Measurements from ENCODE around the gene GFI1B. TPM values are rescaled to one million over a fixed set of nuclear protein-coding genes. Genes with fewer than 3 reads are reported as not detected.

GFI1B gene
- total RNA-seq, 1 donor from 2014 or later = not detected

DNA sequence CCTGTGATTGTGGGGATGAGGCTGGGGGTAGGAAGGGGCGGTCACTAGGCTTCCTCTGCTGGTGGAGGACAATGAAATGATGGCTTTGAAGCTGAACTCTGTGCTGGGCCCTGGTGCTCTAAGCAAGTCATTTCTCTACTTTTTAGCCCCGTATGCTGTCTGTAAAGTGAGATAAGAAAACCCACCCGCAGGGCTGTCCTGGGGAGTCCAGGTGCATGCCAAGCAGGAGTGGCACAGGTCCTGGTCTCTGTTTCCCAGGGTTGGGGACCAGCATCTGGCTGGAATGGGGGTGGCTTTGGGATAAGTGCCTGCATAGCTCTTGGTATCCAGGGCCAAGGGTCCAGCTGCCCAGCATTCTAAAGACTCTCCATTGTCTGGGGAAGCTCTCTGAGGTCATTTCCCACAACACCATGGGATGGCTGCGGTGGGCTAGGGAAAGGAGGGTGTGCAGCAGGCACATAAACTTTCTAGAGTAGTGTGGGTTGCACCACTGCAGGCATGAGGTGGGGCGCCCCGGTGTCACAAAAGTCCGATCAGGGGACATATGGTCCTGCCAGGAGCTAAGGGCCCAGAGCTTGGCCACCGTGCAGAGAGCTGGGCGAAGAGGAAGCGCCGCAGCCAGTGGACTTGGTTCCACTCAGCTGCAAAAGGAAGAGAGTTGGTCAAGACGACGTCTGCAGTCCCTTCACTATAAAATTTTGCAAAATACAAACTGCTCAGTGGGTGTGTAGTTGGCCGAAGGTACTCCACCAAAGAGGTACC is 26.7 kb downstream of the GFI1B start:
- Mint-ChIP-seq H3K27ac (ENCODE audit: unreplicated experiment) (no peak overlapping the region), H3K4me3 (ENCODE audit: unreplicated experiment) (no peak overlapping the region), H3K36me3 (ENCODE audit: low read depth, unreplicated experiment) (no peaks in the 10 kb centered on the region), H3K27me3 (ENCODE audit: low read depth, unreplicated experiment) (peaks cover 47% of the 10 kb centered on the region), H3K9me3 (ENCODE audit: unreplicated experiment) (peaks cover 4% of the 10 kb centered on the region), H3K4me1 (ENCODE audit: low read depth, unreplicated experiment) (peaks cover 2% of the 10 kb centered on the region)
- H3K27ac ChIP-seq (ENCODE audit: low read depth, low read length) = no peak overlapping the region
- H3K9ac ChIP-seq (ENCODE audit: low read length) = no peak overlapping the region
- TF ChIP-seq, protein P1, sequence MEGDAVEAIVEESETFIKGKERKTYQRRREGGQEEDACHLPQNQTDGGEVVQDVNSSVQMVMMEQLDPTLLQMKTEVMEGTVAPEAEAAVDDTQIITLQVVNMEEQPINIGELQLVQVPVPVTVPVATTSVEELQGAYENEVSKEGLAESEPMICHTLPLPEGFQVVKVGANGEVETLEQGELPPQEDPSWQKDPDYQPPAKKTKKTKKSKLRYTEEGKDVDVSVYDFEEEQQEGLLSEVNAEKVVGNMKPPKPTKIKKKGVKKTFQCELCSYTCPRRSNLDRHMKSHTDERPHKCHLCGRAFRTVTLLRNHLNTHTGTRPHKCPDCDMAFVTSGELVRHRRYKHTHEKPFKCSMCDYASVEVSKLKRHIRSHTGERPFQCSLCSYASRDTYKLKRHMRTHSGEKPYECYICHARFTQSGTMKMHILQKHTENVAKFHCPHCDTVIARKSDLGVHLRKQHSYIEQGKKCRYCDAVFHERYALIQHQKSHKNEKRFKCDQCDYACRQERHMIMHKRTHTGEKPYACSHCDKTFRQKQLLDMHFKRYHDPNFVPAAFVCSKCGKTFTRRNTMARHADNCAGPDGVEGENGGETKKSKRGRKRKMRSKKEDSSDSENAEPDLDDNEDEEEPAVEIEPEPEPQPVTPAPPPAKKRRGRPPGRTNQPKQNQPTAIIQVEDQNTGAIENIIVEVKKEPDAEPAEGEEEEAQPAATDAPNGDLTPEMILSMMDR (IDR thresholded peaks at IDR 0.05; ENCODE audit: insufficient read depth, low read depth, low read length) = no peak
- TF ChIP-seq EZH2 (IDR thresholded peaks at IDR 0.05; ENCODE audit: insufficient read depth, low read length) = no peak
- peaks cover 3% of the 10 kb centered on the region for H3K9me3 ChIP-seq (ENCODE audit: insufficient read depth, low read depth, low read length)
- DNase-seq (ENCODE audit: low read depth) (no peak), FAIRE-seq (no peak)
- H3K4me1 ChIP-seq (ENCODE audit: insufficient read depth, low read length) = no peaks in the 10 kb centered on the region
- no peaks in the 10 kb centered on the region for H3K79me2 ChIP-seq (ENCODE audit: insufficient read depth, low read length)
- H3K4me3 ChIP-seq (ENCODE audit: insufficient read depth, low read depth, low read length) = no peak overlapping the region
- peaks cover 12% of the 10 kb centered on the region for H3K27me3 ChIP-seq (ENCODE audit: insufficient read depth, low read length)
- H2AFZ ChIP-seq (ENCODE audit: low read depth, low read length) = no peak overlapping the region
- H3K36me3 ChIP-seq (ENCODE audit: insufficient read depth, low read length) = no peaks in the 10 kb centered on the region
- no peak overlapping the region for H3K4me2 ChIP-seq (ENCODE audit: low read length)
- no peaks in the 10 kb centered on the region for H4K20me1 ChIP-seq (ENCODE audit: insufficient read depth, low read length)

DNA sequence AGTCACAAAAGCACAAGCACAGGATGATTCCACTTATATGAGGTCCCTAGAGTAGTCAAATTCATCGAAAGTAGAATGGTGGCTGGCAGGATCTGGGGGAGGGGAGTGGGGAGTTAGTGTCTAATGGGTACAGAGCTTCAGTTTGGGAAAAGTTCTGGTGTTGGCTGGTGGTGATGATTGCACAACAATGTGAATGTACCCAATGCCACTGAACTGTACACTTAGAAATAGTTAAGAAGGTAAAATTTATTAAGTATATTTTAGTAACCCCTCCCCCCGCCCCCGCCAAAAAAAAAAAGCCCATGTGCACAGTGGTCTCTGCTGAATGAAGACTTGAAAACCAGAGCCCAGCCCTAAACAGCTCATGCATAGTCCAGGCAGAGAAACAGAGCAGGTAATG is 27.5 kb downstream of the GFI1B start:
- no peak overlapping the region for H2AFZ ChIP-seq (ENCODE audit: low read depth, low read length)
- FAIRE-seq (no peak), DNase-seq (ENCODE audit: low read depth) (no peak)
- no peaks in the 10 kb centered on the region for H3K36me3 ChIP-seq (ENCODE audit: insufficient read depth, low read length)
- no peak overlapping the region for H3K4me2 ChIP-seq (ENCODE audit: low read length)
- Mint-ChIP-seq H3K27ac (ENCODE audit: unreplicated experiment) (no peak overlapping the region), H3K4me3 (ENCODE audit: unreplicated experiment) (no peak overlapping the region), H3K9me3 (ENCODE audit: unreplicated experiment) (peaks cover 4% of the 10 kb centered on the region), H3K36me3 (ENCODE audit: low read depth, unreplicated experiment) (no peaks in the 10 kb centered on the region), H3K27me3 (ENCODE audit: low read depth, unreplicated experiment) (peaks cover 40% of the 10 kb centered on the region), H3K4me1 (ENCODE audit: low read depth, unreplicated experiment) (peaks cover 2% of the 10 kb centered on the region)
- no peak for TF ChIP-seq EZH2 (IDR thresholded peaks at IDR 0.05; ENCODE audit: insufficient read depth, low read length)
- TF ChIP-seq, protein P1 (IDR thresholded peaks at IDR 0.05; ENCODE audit: insufficient read depth, low read depth, low read length) = no peak
- H3K79me2 ChIP-seq (ENCODE audit: insufficient read depth, low read length) = no peaks in the 10 kb centered on the region
- H3K4me3 ChIP-seq (ENCODE audit: insufficient read depth, low read depth, low read length) = no peak overlapping the region
- peaks cover 12% of the 10 kb centered on the region for H3K27me3 ChIP-seq (ENCODE audit: insufficient read depth, low read length)
- H3K27ac ChIP-seq (ENCODE audit: low read depth, low read length) = no peak overlapping the region
- H3K4me1 ChIP-seq (ENCODE audit: insufficient read depth, low read length) = no peaks in the 10 kb centered on the region
- peaks cover 3% of the 10 kb centered on the region for H3K9me3 ChIP-seq (ENCODE audit: insufficient read depth, low read depth, low read length)
- H4K20me1 ChIP-seq (ENCODE audit: insufficient read depth, low read length) = no peaks in the 10 kb centered on the region
- H3K9ac ChIP-seq (ENCODE audit: low read length) = no peak overlapping the region

DNA sequence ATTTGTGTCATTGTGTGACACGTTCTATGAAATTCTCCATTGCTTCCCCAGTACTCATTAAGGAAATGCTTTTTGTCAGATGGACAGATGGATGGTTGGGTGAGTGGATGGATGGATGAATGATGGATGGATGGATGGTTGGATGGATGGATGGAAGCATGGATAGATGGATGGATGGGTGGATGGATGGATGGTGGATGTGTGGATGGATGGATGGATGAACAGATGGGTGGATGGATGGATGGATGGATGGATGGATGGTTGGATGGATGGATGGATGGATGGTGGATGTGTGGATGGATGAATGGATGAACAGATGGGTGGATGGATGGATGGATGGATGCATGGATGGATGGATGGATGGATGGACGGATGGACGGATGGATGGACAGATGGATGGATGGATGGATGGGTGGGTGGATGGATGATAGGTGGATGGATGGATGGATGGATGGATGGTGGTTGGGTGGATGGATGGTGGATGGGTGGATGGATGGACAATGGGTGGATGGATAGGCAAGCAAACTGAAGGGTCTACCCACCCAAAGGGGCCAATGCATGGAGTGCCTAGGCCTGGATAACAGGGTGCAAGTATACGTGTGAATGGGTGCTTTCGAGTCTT is 28.3 kb downstream of the GFI1B start:
- FAIRE-seq (no peak), DNase-seq (ENCODE audit: low read depth) (no peak)
- Histone ChIP-seq H4K20me1 (ENCODE audit: insufficient read depth, low read length) (no peaks in the 10 kb centered on the region), H3K9ac (ENCODE audit: low read length) (no peak overlapping the region), H3K36me3 (ENCODE audit: insufficient read depth, low read length) (no peaks in the 10 kb centered on the region), H3K27me3 (ENCODE audit: insufficient read depth, low read length) (peaks cover 12% of the 10 kb centered on the region), H2AFZ (ENCODE audit: low read depth, low read length) (no peak overlapping the region), H3K79me2 (ENCODE audit: insufficient read depth, low read length) (no peaks in the 10 kb centered on the region), H3K4me3 (ENCODE audit: insufficient read depth, low read depth, low read length) (no peak overlapping the region), H3K27ac (ENCODE audit: low read depth, low read length) (no peak overlapping the region), H3K4me1 (ENCODE audit: insufficient read depth, low read length) (no peaks in the 10 kb centered on the region), H3K9me3 (ENCODE audit: insufficient read depth, low read depth, low read length) (peaks cover 3% of the 10 kb centered on the region), H3K4me2 (ENCODE audit: low read length) (no peak overlapping the region)
- Mint-ChIP-seq H3K36me3 (ENCODE audit: low read depth, unreplicated experiment) (no peaks in the 10 kb centered on the region), H3K27me3 (ENCODE audit: low read depth, unreplicated experiment) (peaks cover 43% of the 10 kb centered on the region), H3K27ac (ENCODE audit: unreplicated experiment) (no peak overlapping the region), H3K4me3 (ENCODE audit: unreplicated experiment) (no peak overlapping the region), H3K9me3 (ENCODE audit: unreplicated experiment) (peaks cover 4% of the 10 kb centered on the region), H3K4me1 (ENCODE audit: low read depth, unreplicated experiment) (peaks cover 2% of the 10 kb centered on the region)
- TF ChIP-seq, protein P1 (IDR thresholded peaks at IDR 0.05; ENCODE audit: insufficient read depth, low read depth, low read length) = no peak
- no peak for TF ChIP-seq EZH2 (IDR thresholded peaks at IDR 0.05; ENCODE audit: insufficient read depth, low read length)
